NCI-H1694 treated with DMSO at 0.1 percent for 48 hours (cell line): ENCODE data around the gene RAB6B.

ENCODE experiments used
- DNase-seq: peaks from one replicate; lab custom pipeline; 2025; lab: John Stamatoyannopoulos, UW

Gene RAB6B

GRCh38 chr3:133857767-133858166 lies 37.9 kb downstream of the RAB6B start:
- no peak for DNase-seq

- DNase-seq, result no peak
Measured at GRCh38 chr3:133856316-133856715, 39.4 kb downstream of the RAB6B start.

GRCh38 chr3:133855772-133856171 lies 39.9 kb downstream of the RAB6B start:
- DNase-seq, result no peak

- DNase-seq, result no peak
Measured at GRCh38 chr3:133855002-133855370, 40.7 kb downstream of the RAB6B start.

GRCh38 chr3:133854264-133855001 lies 41.2 kb downstream of the RAB6B start:
- DNase-seq, result no peak

GRCh38 chr3:133853925-133854227 lies 41.8 kb downstream of the RAB6B start:
- DNase-seq, result no peak

GRCh38 chr3:133853063-133853924 lies 42.4 kb downstream of the RAB6B start:
- no peak for DNase-seq

GRCh38 chr3:133851931-133852330 lies 43.8 kb downstream of the RAB6B start:
- no peak for DNase-seq

GRCh38 chr3:133851266-133851906 lies 44.3 kb downstream of the RAB6B start:
- no peak for DNase-seq

- no peak for DNase-seq
Measured at GRCh38 chr3:133850034-133850433, 45.6 kb downstream of the RAB6B start.

- no peak for DNase-seq
Measured at GRCh38 chr3:133849346-133849745, 46.3 kb downstream of the RAB6B start.

GRCh38 chr3:133845127-133845526 lies 50.6 kb downstream of the RAB6B start:
- no peak for DNase-seq

GRCh38 chr3:133843634-133844033 lies 52.0 kb downstream of the RAB6B start:
- DNase-seq, result no peak

- DNase-seq, result no peak
Measured at GRCh38 chr3:133842158-133842557, 53.5 kb downstream of the RAB6B start.

- DNase-seq, result no peak
Measured at GRCh38 chr3:133841196-133841595, 54.5 kb downstream of the RAB6B start.

GRCh38 chr3:133840767-133841166 lies 54.9 kb downstream of the RAB6B start:
- DNase-seq, result no peak

GRCh38 chr3:133840055-133840737 lies 55.5 kb downstream of the RAB6B start:
- no peak for DNase-seq

GRCh38 chr3:133838916-133839800 lies 56.5 kb downstream of the RAB6B start:
- DNase-seq, result no peak

GRCh38 chr3:133838296-133838789 lies 57.3 kb downstream of the RAB6B start:
- no peak for DNase-seq

- no peak for DNase-seq
Measured at GRCh38 chr3:133837487-133838295, 58.0 kb downstream of the RAB6B start.
